Measurements from ENCODE around the gene AGPAT4. TPM values are rescaled to one million over a fixed set of nuclear protein-coding genes. Genes with fewer than 3 reads are reported as not detected.

The AGPAT4 gene
- total RNA-seq, 1 donor from 2014 or later: 19.7 TPM

DNA sequence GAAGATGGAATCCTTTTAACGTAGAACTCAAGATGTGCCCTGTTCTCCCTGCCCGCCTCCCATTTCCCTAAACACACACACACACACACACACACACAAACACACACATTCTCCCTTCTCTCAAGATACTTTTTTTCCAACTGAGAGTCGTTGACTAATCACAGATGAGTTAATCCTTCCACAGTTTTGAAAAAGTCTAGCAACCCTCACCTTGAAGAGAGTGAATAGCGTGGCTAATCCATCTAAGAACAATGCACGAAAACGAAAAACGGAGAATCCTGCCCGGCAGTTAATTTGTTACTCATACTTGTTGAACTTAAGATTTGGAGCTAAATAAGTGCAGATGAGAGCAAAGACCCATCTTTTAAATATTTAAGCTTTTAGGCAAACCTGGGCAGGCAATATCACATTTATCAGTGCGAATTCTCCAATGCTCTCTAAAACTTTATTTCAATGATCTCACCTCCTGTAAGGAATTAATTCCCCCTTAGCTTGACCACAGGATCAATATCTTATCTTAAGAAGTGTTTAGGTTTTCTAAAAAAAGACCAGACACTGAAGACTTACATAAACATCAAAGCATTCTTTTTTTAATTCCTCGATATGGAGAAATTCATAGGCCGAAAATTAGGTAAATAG, 1.1 kb downstream of the AGPAT4 start:
- ATAC-seq (no peak), DNase-seq (no peak)
- H3K4me1 ChIP-seq: peaks cover 17% of the 10 kb centered on the region
- no peaks in the 10 kb centered on the region for H3K9me3 ChIP-seq
- no peaks in the 10 kb centered on the region for H3K36me3 ChIP-seq
- H3K27me3 ChIP-seq (ENCODE audit: low read depth): no peaks in the 10 kb centered on the region
- peak overlapping the region; percentile 79 for H3K27ac ChIP-seq
- peak overlapping the region; percentile 72 for H3K4me3 ChIP-seq
- intact Hi-C loops (cut with DNase I): no loop called here
- TF ChIP-seq, protein P1, sequence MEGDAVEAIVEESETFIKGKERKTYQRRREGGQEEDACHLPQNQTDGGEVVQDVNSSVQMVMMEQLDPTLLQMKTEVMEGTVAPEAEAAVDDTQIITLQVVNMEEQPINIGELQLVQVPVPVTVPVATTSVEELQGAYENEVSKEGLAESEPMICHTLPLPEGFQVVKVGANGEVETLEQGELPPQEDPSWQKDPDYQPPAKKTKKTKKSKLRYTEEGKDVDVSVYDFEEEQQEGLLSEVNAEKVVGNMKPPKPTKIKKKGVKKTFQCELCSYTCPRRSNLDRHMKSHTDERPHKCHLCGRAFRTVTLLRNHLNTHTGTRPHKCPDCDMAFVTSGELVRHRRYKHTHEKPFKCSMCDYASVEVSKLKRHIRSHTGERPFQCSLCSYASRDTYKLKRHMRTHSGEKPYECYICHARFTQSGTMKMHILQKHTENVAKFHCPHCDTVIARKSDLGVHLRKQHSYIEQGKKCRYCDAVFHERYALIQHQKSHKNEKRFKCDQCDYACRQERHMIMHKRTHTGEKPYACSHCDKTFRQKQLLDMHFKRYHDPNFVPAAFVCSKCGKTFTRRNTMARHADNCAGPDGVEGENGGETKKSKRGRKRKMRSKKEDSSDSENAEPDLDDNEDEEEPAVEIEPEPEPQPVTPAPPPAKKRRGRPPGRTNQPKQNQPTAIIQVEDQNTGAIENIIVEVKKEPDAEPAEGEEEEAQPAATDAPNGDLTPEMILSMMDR (IDR thresholded peaks at IDR 0.05): no peak

DNA sequence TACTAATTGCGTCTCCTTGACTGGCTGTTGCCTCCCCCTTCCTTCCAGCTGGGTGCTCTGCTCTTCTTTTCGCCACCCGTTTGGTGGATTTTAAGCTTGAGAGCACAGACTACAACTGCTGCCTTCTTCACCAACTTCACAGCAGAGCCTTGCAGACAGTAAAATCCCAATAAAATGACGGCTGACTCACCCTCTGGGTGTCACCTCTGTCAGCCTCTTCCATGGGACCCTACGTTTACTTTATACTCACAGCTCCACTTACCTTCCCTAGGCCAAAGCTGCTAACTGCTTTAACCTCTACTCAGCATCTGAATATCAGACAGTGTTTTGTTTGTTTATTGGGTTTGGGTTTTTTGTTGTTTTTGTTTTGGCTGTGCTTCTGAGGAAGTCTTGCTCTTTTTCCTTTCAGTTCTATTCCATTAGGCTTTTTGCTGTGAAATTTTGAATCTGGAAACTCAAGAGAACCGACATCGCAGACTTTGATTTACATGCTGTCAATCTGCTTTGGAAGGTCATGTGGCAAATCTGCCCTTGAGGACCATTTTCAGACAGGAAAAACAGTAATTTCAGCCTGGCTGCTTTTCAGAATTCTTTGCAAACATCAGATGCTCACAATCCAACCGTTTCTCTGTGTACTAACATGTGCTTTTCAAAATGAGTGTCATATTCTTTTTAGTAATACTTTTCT, 2.4 kb downstream of the AGPAT4 start:
- no peak overlapping the region for H3K27ac ChIP-seq
- no peaks in the 10 kb centered on the region for H3K27me3 ChIP-seq (ENCODE audit: low read depth)
- DNase-seq (no peak), ATAC-seq (no peak)
- intact Hi-C loops (cut with DNase I): no loop called here
- no peaks in the 10 kb centered on the region for H3K9me3 ChIP-seq
- H3K36me3 ChIP-seq: no peaks in the 10 kb centered on the region
- H3K4me1 ChIP-seq: peaks cover 17% of the 10 kb centered on the region
- no peak overlapping the region for H3K4me3 ChIP-seq
- TF ChIP-seq, protein P1 (IDR thresholded peaks at IDR 0.05): no peak

DNA sequence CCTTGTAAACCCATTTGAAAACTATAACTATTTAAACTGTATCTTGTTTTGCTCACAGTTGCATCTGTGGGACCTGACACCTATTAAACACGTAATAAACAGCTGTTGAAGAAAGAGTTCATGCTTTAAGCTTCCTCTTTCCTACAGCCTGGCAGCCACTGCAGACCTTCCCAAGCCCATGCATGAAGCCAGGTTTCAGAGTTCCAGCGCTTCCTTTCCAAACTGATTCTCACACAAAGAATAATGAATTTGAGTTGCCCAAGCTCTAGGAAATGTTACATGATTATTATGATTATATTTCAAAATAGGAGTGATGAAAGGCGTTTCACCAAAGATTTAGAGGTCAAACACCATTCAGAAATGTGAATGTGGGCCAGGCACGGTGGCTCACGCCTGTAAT, 3.7 kb downstream of the AGPAT4 start:
- Histone ChIP-seq H3K4me3 (no peak overlapping the region), H3K4me1 (peaks cover 17% of the 10 kb centered on the region), H3K27ac (no peak overlapping the region), H3K9me3 (no peaks in the 10 kb centered on the region), H3K27me3 (ENCODE audit: low read depth) (no peaks in the 10 kb centered on the region), H3K36me3 (no peaks in the 10 kb centered on the region)
- ATAC-seq (no peak), DNase-seq (no peak)
- TF ChIP-seq, protein P1 (IDR thresholded peaks at IDR 0.05): no peak
- intact Hi-C loops (cut with DNase I): no loop called here

DNA sequence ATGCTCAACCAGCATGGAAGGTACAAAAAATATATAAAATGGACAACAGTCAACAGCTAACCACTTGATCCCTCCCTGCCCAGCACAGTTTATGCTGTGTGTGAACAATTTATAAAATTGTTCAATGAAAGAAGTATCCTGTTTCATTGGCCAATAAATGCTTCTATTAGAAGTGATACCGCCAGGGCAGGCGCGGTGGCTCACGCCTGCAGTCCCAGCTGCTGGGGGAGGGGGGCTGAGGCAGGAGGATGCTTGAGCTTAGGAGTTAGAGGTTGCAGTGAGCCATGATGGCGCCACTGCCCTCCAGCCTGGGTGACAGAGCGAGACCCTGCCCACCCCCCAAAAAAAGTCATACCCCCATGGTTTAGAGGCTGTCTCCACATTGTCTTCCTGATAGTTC, 4.6 kb downstream of the AGPAT4 start:
- Histone ChIP-seq H3K4me3 (no peak overlapping the region), H3K36me3 (no peaks in the 10 kb centered on the region), H3K9me3 (no peaks in the 10 kb centered on the region), H3K4me1 (peaks cover 13% of the 10 kb centered on the region), H3K27me3 (ENCODE audit: low read depth) (no peaks in the 10 kb centered on the region), H3K27ac (no peak overlapping the region)
- no peak for DNase-seq
- intact Hi-C loops (cut with DNase I): no loop called here
- TF ChIP-seq, protein P1 (IDR thresholded peaks at IDR 0.05): no peak
- ATAC-seq: no peak

DNA sequence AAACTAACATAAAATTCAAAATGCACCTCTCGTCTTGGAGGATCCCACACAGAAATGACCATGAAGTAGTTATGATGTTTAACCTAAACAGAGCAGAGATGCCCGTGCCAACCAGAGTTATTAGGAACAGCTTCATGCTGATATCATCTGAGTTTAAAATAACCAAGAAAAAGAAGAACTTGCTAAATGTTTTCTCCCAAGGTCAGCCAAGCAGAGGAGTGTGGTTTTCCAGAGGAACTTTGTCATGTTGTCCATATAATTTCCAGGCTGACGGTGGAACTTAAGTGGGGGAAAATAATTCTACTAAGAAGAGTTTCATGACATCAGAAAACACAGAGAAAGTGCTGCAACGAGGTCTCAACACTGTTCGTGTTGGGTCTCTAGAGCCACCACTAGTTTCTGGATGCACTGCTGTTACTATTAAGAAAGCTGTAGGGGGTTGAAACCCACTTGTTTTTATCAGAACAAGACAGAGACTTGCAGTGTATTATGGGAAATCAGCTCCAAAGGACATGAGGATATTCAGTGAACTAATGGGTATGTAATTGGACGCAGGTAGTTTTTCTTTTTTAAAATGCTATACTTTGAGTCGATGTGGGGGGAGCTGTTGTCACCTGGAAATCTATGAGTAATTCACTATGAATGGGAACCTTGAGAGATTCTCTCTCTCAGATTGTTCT, 5.2 kb downstream of the AGPAT4 start:
- TF ChIP-seq, protein P1 (IDR thresholded peaks at IDR 0.05): no peak
- no peak overlapping the region for H3K4me3 ChIP-seq
- no peak overlapping the region for H3K27ac ChIP-seq
- H3K36me3 ChIP-seq: no peaks in the 10 kb centered on the region
- no peak for ATAC-seq
- no peaks in the 10 kb centered on the region for H3K27me3 ChIP-seq (ENCODE audit: low read depth)
- H3K9me3 ChIP-seq: no peaks in the 10 kb centered on the region
- no peak for DNase-seq
- H3K4me1 ChIP-seq: peaks cover 11% of the 10 kb centered on the region
- intact Hi-C loops (cut with DNase I): no loop called here
